Measurements from ENCODE around the gene DBF4. TPM values are rescaled to one million over a fixed set of nuclear protein-coding genes. Genes with fewer than 3 reads are reported as not detected.
A peak's percentile ranks its signal among the peaks of the same experiment; 100 is the strongest.
"Not testable (repeated sequence)": the region's sequence is repeated elsewhere in the genome, so short reads cannot be mapped to it uniquely, and the experiment has no call there.

DBF4 gene
- total RNA-seq, 1 donor from 2014 or later, result 1.1 TPM

DNA sequence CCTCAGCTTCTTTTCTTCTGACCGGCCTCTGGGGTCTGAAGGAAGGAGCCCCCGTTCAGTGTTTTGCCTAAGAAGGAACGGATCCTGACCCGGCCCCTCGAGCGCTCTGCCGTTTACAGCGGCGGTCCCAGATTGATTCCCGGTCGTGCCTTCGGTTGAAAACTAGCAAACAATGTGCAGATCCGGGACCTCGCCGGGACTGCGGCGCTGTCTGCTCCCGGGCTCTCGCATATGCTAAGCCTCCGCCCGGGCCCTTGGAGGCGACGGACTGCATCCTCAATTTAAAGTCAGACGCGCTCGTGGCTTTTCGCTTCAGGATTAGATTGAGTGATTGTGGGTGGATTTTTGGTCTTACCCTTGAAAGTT, 559 bp downstream of the DBF4 start:
- intact Hi-C loops (cut with DNase I), result no loop called here
- DNase-seq, result peak; percentile 74
- ATAC-seq (ENCODE audit: poor library complexity), result peak; percentile 65

DNA sequence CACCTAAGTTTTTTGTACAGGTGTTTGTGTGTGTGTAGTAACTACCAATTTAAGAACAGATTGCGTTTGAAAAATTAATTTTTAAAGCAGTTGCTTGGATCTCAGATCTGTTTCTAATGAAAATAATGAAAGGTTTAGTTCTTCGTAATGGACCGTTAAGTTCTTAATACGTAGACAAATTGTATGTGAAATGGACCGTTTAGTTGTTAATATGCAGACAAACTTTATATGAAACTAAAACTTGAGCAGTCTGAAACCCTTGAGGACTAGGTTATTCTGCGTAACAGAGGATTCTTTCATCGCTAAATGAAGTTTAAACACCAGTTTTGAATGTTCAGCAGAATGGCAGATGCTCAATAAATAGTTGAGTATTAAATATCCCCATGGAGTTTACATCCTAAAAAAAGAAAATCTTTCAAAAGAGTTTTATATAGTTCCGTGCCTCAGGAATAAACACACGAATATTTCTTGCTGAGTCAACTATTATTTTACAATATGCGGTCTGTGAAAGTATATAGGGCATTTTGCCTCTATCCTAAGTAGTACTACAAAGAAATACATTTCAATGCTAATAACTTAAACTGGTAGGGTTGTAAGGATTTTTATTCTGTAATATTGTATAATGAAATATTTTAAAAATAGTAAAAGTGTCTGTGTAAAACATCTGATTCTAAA, 1.2 kb downstream of the DBF4 start:
- intact Hi-C loops (cut with DNase I), result no loop called here
- ATAC-seq (ENCODE audit: poor library complexity), result no peak
- no peak for DNase-seq

DNA sequence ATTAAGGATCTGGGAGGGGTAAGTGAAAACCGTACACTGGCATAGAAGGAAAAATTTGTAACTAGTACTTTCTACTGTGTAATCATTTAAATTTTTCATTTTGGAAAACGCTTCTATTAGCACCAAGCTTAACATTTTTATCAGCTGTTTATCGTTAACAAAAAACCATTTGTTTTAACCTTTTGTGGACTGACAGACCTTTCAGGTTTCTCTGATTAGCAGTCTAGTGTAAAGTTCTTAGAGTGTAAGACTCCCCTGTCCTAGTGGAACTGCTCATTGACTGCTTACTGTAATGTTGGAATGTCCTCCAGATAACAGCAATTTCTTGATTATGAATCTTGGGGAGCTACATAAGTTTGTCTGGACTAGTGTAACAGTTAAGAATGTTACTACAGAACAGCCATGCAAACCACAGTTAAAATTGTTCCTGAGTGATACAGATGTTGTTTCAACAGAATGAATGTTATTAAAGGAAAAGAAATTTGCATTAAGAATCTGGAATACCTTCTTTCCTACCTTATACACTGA, 2.0 kb downstream of the DBF4 start:
- intact Hi-C loops (cut with DNase I), result no loop called here
- ATAC-seq (ENCODE audit: poor library complexity) (no peak), DNase-seq (no peak)

DNA sequence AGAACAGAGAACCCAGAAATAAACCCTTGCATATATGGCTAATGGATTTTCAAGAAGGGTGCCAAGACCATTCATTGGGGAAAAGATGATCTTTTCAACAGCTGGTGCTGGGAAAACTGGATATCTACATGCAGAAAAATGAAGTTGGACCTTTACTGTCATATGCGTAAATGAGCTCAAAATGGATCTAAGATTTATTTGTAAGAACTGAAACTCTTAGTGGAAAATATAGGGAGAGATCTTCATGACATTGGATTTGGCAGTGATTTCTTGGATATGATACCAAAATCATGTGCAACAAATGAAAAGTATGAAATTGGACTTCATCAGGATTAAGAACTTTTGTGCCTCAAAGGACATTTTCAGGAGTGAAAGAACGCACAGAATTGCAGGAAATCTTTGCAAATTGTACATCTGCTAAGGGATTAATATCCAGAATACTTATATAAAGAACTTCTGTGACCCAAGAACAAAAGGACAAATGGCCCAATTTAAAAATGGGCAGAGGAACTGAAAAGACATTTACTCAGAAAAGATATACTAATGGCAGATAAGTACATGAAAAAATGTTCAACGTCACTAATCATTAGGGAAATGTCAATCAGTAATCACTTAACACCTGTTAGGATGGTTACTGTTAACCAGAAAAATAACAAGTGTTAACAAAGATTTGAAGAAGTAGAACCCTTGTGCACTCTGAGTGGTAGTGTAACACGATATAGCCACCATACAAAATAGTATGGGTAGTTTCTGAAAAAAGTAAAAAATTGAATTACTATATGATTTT, 6.1 kb downstream of the DBF4 start:
- DNase-seq (no peak), ATAC-seq (ENCODE audit: poor library complexity) (no peak)
- intact Hi-C loops (cut with DNase I), result no loop called here

DNA sequence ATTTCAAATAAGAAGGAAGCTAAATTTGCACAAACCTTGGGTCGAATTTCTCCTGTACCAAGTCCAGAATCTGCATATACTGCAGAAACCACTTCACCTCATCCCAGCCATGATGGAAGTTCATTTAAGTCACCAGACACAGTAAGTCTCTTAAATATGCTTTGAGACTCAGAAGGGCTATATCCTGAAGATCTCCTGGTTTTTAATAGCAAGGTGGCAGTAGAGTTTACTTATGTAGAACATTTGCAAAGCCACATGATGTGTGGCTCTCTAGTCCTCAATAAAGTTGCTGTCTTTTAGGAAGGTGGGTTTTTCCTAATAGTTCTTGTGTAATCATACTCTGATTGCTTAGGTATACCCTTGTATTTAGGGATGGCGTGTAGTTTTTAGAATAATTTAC, 8.7 kb downstream of the DBF4 start:
- DNase-seq (no peak), ATAC-seq (ENCODE audit: poor library complexity) (no peak)

DNA sequence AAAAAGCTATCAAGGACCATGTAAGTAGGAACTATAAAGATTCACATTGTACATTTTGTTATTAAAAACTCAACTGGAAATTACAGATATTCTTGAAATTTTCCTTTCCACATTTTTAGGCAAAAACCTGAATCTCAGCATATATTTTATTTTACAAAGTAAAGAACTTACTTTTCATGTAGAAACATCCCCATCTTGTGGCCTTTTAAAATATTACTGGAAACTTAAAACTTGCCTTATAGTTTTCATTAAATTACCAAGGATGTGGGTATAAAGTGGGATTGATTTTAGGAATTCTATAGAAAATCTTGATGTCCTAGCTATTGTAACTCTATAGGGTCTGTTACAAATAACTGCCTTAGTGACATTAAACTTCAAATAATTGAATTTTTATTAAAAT, 10.6 kb downstream of the DBF4 start:
- intact Hi-C loops (cut with DNase I), result no loop called here
- DNase-seq (no peak), ATAC-seq (ENCODE audit: poor library complexity) (no peak)

More for the DNA sequence above, 8.7 kb downstream of the DBF4 start:
- intact Hi-C loops (cut with DNase I), result no loop called here

DNA sequence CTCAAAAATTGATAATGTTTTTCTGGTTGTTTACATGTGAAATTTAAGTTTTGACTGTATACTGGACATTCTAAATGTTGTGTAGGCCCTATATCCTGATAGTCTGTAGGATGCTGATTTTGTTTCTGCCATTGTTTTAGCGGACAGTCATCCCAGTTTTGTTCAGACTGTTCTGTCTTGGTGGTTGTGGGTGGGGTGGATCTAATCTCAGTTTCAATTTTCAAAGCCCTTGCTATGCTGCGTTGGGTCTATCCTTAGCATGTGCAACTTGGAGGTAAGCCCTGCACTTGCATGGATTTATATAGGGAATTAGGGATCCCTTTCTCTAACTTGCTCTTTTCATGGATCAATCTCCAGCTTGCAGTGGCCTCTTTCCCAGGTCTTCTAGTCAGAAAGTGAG, 19.1 kb downstream of the DBF4 start:
- intact Hi-C loops (cut with DNase I), result no loop called here
- DNase-seq, result no peak

DNA sequence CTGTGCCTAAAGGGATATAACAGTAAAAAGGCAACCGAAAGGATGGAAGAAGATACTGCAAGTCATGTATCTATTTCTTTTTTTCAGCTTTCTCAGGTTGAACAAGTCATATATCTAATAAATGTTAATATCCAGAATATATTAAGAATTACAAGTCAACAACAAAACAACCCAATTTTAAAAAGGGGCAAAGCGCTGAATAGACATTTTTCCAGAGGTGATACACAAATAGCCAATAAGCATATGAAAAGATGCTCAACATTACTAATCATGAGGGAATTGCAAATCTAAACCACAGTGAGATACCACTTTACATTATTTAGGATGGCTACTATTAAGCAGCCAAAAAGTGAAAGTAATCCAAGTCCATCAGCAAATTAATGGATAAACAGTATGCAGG, 23.0 kb downstream of the DBF4 start:
- intact Hi-C loops (cut with DNase I), result no loop called here
- ATAC-seq (ENCODE audit: poor library complexity), result no peak
- DNase-seq, result no peak

More for the DNA sequence above, 19.1 kb downstream of the DBF4 start:
- no peak for ATAC-seq (ENCODE audit: poor library complexity)

DNA sequence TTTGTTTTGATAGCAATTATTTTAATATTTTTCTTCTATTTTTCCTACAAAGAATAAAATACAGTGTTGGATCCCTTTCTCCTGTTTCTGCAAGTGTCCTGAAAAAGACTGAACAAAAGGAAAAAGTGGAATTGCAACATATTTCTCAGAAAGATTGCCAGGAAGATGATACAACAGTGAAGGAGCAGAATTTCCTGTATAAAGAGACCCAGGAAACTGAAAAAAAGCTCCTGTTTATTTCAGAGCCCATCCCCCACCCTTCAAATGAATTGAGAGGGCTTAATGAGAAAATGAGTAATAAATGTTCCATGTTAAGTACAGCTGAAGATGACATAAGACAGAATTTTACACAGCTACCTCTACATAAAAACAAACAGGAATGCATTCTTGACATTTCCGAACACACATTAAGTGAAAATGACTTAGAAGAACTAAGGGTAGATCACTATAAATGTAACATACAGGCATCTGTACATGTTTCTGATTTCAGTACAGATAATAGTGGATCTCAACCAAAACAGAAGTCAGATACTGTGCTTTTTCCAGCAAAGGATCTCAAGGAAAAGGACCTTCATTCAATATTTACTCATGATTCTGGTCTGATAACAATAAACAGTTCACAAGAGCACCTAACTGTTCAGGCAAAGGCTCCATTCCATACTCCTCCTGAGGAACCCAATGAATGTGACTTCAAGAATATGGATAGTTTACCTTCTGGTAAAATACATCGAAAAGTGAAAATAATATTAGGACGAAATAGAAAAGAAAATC, 31.0 kb downstream of the DBF4 start:
- DNase-seq; ATAC-seq (ENCODE audit: poor library complexity); intact Hi-C loops (cut with DNase I): not testable (repeated sequence)

DNA sequence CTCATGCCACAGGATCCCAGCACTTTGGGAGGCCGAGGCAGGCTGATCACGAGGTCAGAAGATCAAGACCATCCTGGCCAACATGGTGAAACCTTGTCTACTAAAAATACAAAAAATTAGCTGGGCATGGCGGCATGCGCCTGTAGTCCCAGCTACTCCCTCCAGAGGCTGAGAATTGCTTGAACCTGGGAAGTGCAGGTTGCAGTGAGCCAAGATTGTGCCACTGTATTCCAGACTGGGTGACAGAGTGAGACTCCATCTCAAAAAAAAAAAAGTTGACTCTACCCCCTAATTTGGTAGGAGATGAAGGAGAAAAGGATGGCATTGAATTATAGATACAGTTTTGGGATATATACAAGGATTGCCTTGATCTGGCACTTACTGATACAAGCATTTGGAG, 32.5 kb downstream of the DBF4 start:
- intact Hi-C loops (cut with DNase I); DNase-seq; ATAC-seq (ENCODE audit: poor library complexity): not testable (repeated sequence)

DNA sequence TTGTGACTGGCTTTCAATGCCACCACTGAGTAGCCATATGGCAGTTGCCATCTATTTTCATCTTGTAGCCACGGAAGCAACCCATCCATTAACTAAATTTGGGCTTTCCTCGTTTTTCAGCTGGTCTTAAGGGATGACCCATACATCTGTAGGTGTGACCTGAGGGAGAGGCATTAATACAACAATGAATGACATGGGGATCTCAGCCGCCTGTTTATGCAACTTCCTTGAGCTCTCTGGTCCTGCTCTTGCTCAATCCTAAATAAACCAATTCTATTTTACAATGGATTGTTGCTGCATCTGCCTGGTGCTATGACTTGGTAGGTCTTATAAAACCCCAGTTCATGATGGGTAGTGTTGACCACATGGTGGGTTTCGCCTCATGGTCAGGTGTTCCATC, 35.8 kb downstream of the DBF4 start:
- intact Hi-C loops (cut with DNase I), result no loop called here
- no peak for ATAC-seq (ENCODE audit: poor library complexity)
- DNase-seq, result no peak

DNA sequence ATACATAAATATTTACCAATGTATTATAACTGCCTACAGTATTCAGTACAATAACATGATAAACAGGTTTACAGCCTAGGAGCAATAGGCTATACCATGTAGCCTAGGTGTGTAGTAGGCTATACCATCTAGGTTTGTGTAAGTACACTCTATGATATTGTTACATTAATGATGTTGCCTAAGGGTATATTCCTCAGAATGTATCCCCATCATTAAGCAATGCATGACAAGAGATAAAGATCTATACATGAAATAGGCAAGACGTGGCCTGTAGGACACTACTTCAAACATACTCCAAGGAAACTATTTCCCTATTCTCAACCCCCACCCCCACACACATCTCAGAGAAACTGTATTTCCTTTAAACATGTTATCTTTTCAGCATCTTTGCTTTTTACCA, 42.4 kb downstream of the DBF4 start:
- no peak for ATAC-seq (ENCODE audit: poor library complexity)
- no peak for DNase-seq
- intact Hi-C loops (cut with DNase I), result no loop called here

DNA sequence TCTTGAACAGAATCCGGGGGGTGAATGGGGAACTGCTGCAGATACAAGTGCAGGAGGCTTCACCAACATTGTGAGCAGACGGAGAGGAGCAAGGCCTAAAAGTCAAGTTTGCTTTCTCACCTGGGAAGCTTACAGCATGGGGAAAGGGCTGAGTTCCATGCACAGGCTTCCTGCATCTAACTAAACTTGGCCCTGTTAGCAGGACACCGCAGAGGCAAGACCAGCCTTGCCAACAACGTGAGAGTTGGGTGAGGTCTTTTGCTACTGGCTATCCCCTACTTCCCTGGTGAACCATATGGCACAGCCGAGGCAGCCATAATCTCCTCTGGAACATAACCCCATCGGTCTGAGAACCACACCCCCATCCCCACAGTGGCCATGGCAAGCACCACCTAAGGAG, 43.6 kb downstream of the DBF4 start:
- ATAC-seq (ENCODE audit: poor library complexity), result no peak
- intact Hi-C loops (cut with DNase I), result no loop called here
- DNase-seq, result no peak

DNA sequence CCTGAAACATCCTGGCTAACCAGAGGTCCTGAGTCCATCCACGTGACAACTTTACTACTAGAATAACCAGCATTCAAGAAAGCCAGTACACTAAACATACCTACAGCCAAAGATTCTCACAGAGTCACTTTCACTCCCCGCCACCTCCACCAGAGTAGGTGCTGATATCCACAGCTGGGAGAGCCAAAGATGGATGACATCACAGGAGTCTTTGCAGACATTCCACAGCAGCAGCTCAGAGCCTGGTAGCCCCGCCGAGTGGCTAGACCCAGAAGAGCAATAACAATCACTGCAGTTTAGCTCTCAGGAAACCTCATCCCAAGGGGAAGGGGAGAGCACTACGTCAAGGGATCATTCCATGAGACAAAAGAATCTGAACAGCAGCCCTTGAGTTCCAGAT, 44.3 kb downstream of the DBF4 start:
- DNase-seq (no peak), ATAC-seq (ENCODE audit: poor library complexity) (no peak)
- intact Hi-C loops (cut with DNase I), result no loop called here

DNA sequence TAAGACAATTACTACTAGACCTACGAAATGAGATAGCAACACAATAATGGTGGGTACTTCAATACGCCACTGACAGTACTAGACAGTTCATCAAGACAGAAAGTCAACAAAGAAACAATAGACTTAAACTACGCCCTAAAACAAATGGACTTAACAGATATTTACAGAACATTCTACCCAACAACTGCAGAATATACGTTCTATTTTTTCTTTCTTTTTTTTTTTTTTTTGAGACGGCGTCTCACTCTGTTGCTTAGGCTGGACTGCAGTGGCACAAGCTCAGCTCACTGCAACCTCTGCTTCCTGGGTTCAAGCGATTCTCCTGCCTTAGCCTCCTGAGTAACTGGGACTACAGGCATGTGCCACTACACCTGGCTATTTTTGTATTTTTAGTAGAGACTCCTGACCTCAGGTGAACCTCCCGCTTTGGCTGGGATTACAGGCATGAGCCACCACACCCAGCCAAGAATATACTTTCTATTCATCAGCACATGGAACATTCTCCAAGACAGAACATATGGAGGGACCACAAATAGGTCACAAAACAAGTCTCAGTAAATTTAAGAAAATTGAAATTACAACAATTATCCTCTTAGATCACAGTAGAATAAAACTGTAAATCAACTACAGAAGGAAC, 46.6 kb downstream of the DBF4 start:
- intact Hi-C loops (cut with DNase I); ATAC-seq (ENCODE audit: poor library complexity); DNase-seq: not testable (repeated sequence)

DNA sequence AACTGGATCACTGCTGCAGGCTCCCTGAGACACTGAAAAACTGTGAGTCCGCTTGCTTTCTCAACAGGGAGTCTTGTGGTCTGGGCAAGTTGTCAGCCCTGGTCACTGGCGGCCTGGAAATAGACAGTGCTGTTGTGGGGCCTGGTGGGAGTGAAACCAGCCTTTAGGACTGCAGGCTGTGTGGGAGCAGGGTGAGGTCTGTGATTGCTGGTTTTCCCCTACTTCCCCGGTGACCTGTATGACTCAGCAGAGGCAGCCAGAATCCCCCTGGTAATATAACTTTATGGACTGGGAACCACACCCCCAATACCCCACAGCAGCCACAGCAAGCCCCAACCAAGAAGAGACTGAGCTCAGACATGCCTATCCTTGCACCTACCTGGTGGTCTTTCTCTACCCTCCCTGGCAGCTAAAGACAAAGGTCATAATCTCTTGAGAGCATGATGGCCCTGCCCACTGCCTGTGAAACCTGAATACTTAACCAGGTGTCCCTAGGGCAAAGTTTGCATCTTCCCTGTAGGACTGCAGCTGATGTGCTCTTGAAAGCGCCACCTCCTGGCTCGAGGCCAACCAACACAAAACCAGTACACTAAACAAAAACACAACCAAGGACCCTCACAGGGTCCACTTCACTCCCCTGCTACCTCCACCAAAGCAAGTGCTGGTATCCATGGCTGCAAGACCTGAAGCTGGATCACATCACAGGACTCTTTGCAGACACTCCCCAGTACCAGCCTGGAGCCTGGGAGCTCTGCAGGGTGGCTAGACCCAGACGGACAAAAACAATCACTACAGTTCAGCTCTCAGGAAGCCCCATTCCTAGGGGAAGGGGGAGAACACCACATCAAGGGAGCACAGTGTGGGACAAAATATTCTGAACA, 50.5 kb downstream of the DBF4 start:
- ATAC-seq (ENCODE audit: poor library complexity) (no peak), DNase-seq (no peak)
- intact Hi-C loops (cut with DNase I), result no loop called here

DNA sequence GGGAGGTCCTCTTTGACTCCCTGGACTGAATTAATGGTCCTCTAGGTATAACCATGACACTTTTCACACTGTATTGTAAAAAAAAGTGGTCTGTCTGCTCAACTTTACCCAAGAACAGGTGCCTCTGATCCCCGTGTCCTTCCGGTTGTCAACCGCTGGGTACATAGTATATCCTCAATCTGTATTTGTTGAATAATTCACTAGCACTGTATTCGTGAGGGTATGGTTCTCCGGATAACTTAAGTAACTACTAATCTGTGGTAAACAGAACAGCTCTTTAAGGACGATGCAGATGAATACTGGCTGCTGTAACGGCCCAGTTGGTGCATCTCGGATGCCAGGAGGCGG, 57.3 kb downstream of the DBF4 start:
- intact Hi-C loops (cut with DNase I), result no loop called here
- peak; percentile 9 for ATAC-seq (ENCODE audit: poor library complexity)
- no peak for DNase-seq
